Stimulated activated CD4-positive, alpha-beta T cell treated with anti-CD3 and anti-CD28 coated beads, Interleukin-4, amount 100 ng/mL, for 24 hours (primary cell): ENCODE data around the gene POLR3A.

ENCODE experiments used
- DNase-seq: peaks from one replicate; pipeline ENCODE4 v3.0.0-alpha.2; 2020

POLR3A gene

DNA sequence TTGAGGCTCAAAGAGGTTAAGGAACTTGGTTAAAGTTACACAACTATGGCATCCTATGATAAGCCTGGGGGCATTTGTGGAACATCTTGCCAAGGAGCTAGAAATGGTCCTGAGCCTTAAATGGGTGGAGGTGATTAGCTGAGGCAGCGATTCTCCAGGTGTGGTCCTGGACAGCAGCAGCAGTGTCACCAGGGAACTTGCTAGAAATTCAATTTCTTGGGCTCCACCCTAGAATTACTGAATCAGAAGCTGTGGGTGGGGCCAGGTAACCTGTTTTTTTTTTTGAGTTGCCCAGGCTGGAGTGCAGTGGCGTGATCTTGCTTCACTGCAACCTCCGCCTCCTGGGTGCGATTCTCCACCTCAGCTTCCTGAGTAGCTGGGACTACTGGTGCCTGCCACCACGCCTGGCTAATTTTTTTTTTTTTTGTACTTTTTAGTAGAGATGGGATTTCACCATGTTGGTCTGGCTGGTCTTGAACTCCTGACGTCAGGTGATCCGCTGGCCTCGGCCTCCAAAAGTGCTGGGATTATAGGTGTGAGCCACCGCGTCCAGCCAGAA is 17.5 kb upstream of the POLR3A start:
- DNase-seq = no peak

GRCh38 chr10:78045856-78046255 is 16.5 kb upstream of the POLR3A start:
- no peak for DNase-seq

DNA sequence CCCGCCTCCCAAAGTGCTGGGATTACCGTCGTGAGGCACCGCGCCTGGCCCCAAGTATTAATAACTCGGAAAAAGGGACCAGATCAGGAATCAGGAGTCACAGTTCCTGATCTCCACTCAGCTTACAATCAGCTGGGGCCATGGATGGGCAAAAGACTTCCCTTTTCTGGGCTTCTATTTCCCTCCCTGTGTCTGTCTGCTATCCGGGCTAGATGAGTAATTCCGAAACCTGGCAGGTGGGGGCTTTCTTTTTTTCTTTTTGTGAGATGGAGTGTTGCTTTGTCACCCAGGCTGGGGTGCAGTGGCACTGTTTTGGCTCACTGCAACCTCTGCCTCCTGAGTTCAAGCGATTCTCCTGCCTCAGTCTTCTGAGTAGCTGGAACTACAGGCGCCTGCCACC is 15.9 kb upstream of the POLR3A start:
- DNase-seq = peak; percentile 36

GRCh38 chr10:78044699-78045098 is 15.4 kb upstream of the POLR3A start:
- DNase-seq = no peak

- no peak for DNase-seq
These were observed 14.9 kb upstream of the POLR3A start for GRCh38 chr10:78044179-78044578.

DNA sequence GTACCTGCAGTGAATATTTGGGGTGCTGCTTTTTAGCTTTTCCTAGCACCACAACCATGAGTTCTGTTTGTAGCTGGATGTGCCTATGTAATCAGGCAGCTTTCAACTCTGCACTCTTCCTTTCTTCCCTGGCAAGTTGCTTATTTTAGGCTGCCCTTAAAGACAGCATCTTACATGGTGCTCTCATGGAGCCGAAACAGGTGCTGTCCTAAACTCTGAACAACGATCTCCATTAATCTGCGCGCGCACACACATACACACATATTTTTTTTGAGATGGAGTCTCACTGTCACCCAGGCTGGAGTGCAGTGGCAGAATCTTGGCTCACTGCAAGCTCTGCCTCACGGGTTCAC is 13.4 kb upstream of the POLR3A start:
- no peak for DNase-seq

GRCh38 chr10:78042058-78042751 is 12.9 kb upstream of the POLR3A start:
- DNase-seq = no peak

- no peak for DNase-seq
These were observed 12.1 kb upstream of the POLR3A start for GRCh38 chr10:78041170-78042057.

GRCh38 chr10:78039743-78040142 is 10.4 kb upstream of the POLR3A start:
- DNase-seq = no peak

DNA sequence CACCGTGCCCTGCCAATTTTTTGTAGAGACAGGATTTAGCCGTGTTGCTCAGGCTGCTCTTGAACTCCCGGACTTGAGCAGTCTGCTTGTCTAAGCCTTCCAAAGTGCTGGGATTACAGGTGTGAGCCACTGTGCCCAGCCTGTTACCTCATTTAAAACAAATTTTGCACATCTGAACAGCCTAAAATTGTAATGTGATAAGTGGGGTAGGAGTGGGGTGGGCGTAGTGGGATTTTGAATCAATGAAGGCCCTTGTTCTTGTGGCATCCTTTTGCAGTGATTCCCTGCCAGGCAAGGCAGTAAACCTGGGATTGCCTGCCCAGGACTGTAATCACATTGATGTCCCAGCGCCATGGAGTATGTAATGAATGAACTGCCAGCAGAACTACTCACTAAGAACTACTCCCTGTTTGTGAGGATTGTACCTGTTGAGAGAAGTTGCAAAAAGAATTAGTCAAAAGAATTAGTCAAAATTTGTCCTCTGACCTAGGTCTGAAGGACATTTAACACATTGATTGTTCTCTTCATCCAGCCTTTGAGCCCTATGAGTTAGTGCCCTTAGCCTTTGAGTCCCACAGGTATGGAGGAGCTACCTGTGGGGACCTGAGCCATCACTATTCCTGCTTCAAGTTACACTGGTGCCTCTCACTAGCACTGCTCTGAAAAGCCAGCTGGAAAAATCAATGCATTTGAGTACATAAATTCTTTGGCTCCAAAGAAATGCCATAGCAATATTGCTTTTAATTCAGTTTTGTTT is 9.7 kb upstream of the POLR3A start:
- DNase-seq = no peak

DNA sequence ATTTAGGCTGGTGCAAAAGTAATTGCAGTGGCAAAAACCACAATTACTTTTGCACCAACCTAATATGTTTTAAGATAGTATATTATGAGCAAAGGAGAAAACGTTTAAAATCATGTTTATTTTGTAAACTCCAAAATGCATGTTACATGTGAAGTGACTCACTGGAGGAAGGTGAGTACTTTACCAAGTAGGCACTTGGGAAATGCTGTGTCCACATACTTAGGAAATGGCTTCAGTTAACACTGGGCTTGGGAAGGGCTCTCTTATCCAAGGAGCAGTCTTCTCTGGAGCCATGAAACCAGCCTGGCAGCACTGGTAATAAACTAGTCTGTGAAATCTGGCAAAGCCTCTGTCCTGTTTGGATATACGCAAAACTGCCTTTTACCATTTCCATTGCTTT is 8.8 kb upstream of the POLR3A start:
- DNase-seq = no peak

DNA sequence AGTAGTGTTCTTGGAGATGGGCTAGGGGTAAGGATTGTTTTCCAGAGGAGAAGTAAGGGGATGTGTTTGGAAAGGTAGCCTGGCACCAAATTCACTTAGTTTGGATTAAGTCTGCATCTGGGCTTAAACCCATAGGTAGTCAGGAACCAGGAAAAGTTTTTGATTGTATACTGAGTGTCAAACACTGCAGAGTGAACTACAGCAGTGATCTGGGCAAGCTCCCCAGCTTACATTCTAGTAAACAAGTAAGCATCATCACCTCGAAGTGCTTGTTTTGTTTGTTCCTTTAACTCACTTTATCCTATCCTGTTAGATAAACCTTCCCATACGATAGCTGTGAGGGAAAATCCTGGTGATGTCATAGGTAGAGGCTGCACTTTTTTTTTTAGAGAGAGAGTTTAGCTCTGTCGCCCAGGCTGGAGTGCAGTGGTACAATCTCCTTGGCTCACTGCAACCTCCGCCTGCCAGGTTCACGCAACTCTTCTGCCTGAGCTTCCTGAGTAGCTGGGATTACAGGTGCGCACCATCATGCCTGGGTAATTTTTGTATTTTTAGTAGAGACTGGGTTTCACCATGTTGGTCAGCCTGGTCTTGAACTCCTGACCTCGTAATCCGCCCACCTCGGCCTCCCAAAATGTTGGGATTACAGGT is 6.7 kb upstream of the POLR3A start:
- no peak for DNase-seq

DNA sequence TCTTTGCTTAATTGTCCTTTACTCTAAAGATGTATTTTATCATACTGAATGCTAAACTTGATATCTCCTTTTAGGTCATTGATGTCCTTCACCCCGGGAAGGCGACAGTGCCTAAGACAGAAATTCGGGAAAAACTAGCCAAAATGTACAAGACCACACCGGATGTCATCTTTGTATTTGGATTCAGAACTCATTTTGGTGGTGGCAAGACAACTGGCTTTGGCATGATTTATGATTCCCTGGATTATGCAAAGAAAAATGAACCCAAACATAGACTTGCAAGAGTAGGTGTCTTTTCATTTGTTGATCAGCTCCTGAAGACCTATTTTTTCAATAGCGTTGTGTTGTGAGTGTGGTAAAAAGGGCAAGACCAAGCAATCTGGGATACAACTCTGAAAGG is 6.1 kb upstream of the POLR3A start:
- DNase-seq = no peak

DNA sequence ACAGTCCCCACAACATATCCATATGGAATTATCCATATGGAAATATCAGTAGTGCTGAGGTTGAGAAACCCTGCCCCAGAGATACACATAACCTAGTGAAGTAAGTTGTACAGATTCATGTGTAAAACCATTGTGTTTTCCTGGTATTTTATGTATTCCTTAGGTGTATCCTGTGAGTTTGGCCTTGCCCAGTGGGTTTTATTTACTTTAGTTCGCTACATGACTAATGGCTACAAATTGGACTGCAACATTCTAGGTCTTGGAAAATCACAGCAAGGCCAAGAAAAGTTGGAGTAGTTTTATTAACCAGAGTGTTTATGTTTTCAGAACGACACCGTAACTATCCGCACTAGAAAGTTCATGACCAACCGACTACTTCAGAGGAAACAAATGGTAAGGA is 5.7 kb upstream of the POLR3A start:
- DNase-seq = no peak

DNA sequence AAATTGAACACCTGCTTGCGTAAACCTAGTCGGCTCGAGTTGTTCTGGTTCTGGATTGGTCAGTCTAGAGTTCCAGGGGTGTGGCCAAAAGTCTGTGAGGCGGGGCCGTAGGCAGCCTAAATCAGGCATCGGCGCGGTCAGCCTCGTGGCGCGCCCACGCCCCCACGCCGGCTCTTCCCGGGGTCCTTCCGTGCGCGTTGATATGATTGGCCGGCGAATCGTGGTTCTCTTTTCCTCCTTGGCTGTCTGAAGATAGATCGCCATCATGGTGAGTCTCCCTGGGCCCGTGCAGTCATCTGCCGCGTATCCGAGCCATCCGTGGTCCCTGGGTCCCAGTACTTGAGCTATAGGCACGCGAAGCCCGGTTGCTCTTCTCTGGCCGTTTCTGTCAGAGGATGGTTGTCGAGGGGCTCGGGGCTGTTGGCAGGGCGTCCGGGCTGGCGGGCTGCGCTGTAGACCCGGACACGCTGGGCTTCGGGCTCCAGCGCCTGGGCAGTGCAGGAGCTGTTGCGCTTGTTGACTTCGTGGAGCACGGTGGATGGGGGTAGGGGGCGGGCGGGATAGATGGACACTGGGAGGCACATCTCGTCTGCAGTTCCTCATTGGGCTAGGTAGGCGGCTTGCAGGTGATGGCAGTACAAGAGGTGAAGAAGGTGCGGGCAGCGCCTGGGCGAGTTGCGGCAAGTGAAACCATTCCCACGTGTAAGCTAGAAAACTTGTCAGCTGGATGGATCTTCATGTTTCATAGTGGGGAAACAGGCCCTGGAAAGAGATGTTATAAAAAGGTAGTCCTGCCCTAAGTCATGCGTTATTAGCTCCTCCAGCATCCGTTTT is 4.5 kb upstream of the POLR3A start, which contains the start of gene RPS24:
Gene RPS24 (plus strand): TSS at position 227 of the 834 bp plus-strand sequence. CDS start 39 bp downstream, at position 266.
- DNase-seq = peak; percentile 96

DNA sequence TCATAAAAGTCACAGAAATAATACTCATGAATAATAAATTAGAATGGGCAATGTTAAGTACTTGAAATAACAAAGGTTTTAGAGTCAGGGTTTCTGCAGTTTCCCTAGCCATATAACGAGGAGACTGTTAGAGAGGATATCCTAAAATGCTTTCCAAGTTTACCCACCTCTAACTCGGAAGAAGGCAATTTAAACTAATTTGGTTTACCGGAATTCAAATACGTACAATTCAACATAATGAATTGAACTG is 4.0 kb upstream of the POLR3A start:
- no peak for DNase-seq

DNA sequence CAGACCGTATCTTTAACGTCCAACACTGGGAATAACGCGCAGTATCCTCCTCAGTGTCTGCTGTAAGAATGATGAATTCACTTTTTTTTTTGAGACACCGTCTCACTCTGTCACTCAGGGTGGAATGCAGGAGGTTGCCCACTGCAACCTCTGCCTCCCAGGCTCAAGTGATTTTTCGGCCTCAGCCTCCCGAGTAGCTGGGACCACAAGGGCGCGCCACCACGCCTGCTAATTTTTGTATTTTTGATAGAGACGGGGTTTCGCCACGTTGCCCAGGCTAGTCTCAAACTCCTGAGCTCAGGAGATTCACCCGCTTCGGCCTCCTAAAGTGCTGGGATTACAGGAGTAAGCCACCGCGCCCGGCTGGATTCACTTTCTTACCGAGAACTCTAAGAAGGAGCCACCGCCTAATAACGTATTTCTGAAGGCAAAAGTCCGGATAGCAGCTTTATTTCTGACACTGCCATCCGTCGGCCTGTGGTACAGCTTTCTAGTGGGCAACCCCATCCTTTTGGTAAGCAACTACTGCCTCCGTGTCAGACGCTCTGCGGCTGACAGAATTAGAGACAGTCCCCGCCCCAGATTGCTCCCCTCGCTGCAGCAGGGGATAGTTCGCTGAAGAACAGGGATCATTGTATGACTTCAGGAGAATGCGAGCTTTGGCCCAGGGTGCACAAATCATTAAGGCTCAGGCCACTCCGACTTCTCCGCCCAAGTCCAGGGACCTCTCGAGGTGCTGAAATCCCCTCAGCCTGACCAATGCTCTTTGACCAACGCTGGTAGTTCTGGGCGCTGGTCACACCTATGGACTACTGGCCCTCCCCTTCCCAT is 662 bp downstream of the POLR3A start:
- no peak for DNase-seq

DNA sequence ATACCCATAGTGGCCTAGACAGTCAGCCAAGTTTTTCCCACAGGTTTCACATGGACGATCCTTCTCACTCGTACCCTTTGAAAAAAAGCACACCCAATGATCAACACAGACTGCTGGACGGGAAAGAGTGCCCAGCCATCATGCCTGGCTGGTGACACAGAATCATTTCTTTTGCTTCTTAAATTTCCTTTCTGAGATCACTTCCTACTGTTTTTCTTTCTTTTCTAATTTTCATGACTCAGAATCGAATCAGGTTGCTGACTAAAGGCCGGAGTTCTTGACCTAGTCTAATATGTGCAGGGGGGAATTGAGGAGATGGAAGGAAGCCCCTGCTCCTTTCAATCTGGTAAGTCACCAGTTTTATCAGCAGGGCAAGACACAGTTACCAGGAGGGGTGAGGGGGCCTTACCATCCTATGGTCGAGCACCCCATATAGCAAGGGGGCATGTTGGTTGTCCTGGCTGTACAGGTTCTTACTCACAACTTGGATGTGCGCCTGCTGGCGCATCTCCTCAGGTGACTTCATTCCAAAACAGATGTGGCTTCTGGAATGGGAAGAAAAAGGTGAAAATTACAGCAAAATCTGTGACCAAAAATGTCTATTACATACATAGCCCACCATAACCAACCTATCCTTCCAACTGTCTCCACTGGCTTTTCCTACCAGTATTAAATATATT is 3.5 kb downstream of the POLR3A start:
- no peak for DNase-seq

DNA sequence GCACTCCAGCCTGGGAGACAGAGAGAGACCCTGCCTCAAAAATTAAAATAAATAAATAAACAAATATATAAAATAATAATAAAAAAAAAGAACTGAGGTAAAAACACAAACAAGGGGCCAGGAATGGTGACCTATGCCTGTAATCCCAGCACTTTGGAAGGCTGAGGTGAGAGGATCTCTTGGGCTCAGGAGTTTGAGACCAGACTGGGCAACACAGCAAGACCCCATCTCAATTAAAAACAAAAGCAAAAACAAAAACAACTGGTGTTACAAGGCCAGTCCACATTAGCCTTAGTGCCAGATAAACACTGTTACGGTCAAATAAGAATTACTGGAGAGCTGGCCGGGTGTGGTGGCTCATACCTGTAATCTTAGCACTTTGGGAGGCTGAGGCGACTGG is 5.6 kb downstream of the POLR3A start:
- DNase-seq = no peak

- no peak for DNase-seq
These were observed 8.1 kb downstream of the POLR3A start for GRCh38 chr10:78021201-78021600.

GRCh38 chr10:78019264-78019663 is 10.1 kb downstream of the POLR3A start:
- DNase-seq = no peak
